ENCODE measurements around the gene ELMOD1.
"Not testable (repeated sequence)": the region's sequence is repeated elsewhere in the genome, so short reads cannot be mapped to it uniquely, and the experiment has no call there.

Gene ELMOD1

DNA sequence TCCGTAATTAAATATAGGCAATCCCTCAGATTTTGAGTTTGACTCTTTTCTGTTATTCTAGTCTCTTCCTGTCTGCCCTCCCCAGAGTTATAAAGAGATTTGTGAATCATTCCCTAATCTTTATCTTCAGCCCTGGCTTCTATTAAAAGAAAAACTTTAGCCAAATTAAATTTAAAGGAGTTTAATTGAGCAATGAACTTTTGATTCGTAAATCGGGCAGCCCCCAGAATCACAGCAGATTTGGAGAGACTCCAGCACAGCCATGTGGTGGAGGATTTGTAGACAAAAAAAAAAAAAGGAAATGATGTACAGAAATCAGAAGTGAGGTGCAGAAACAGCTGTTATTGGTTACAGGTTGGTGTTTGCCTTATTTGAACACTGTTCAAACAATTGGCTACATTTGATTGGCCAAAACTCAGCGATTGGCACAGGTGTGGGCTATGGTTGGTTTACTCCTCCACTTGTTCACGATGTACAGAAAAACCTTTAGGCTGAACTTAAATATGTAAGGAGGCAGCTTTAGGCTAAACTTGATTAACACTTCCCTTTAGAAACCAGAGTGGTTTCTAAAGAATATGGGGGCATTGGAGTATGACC is 23.1 kb upstream of the ELMOD1 start:
- TF ChIP-seq, protein P1, sequence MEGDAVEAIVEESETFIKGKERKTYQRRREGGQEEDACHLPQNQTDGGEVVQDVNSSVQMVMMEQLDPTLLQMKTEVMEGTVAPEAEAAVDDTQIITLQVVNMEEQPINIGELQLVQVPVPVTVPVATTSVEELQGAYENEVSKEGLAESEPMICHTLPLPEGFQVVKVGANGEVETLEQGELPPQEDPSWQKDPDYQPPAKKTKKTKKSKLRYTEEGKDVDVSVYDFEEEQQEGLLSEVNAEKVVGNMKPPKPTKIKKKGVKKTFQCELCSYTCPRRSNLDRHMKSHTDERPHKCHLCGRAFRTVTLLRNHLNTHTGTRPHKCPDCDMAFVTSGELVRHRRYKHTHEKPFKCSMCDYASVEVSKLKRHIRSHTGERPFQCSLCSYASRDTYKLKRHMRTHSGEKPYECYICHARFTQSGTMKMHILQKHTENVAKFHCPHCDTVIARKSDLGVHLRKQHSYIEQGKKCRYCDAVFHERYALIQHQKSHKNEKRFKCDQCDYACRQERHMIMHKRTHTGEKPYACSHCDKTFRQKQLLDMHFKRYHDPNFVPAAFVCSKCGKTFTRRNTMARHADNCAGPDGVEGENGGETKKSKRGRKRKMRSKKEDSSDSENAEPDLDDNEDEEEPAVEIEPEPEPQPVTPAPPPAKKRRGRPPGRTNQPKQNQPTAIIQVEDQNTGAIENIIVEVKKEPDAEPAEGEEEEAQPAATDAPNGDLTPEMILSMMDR (IDR thresholded peaks at IDR 0.05; ENCODE audit: insufficient read depth, low read depth, low read length, missing control alignments), result no peak
- no peak overlapping the region for H3K4me3 ChIP-seq (ENCODE audit: low read depth, low read length)
- DNase-seq (ENCODE audit: low read depth), result peak; percentile 50

DNA sequence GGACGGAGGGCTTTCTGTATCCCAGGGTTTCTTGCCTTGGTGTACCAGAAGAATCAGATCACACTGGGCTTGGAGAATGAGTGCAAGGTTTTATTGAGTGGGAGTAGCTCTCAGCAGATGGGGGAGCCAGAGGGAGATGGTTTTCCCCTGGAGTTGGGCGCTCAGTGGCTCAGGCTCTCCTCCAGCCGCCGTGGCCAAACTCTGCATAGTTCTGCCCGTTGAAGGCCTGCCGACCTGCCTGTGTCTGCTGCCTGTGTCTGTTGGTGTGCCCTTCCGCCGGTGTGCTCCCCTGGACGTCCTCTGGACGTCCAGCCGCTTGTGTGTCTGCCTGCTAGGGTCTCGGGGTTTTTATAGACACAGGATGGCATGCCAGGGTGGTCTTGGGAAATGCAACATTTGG is 20.9 kb upstream of the ELMOD1 start:
- H3K4me3 ChIP-seq (ENCODE audit: low read depth, low read length), result no peak overlapping the region
- TF ChIP-seq, protein P1 (IDR thresholded peaks at IDR 0.05; ENCODE audit: insufficient read depth, low read depth, low read length, missing control alignments), result no peak
- no peak for DNase-seq (ENCODE audit: low read depth)

DNA sequence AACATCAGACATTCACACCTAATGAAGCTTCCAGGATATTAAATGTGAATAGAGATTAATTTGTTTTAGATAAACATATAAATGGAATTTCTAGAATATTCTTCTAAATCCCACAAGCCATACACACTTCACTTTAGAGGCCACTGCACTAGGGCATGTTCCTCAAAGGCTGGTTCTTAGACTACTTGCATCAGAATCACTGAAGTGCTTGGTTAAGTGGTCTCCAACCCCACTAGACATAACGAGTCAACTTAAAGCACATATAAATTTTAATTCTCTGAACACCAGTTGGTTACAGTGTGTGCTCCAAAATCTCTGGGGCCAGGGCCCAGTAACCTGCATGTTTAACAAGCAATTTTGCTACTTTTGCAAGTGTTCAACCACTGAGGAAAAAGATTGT is 17.5 kb upstream of the ELMOD1 start:
- DNase-seq (ENCODE audit: low read depth), result no peak
- no peak overlapping the region for H3K4me3 ChIP-seq (ENCODE audit: low read depth, low read length)
- TF ChIP-seq, protein P1 (IDR thresholded peaks at IDR 0.05; ENCODE audit: insufficient read depth, low read depth, low read length, missing control alignments), result no peak

DNA sequence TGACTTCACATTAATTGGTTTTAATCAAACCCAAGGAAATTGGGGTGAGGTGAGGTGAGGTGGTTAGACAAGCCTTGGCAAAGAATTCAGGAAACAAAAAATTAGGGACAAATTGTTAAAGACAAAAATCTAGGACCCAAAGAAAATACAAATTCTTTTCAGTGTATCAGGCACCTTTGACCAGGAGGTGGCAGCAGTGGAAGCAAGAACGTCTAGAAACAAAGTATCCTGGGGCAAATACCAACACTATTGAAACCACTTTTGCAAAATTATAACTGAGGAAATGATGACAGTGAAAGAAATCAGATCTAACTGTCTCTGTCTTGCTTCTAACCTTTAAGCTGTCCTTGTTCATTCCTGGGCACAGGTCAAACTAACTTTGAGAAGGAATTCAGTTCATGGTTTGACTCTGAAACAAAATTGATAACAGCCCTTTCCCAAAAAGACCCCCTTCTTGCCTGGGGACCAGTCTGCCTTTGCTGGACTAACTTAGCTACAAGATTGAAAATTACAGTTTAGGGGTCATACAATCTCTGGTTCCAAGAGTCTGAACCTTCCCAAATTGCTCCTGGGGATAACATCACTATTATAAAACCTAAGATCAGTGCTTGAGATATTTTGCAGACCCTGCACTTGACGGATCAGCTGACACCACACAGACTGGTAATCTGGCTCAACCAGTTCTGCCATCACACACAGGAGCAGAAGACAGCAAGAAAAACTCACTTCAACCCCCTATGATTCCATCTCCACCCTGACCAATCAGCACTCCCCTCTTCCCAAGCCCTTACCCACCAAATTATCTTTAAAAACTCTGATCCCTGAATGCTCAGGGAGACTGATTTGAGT is 14.2 kb upstream of the ELMOD1 start:
- peak; percentile 52 for DNase-seq (ENCODE audit: low read depth)
- TF ChIP-seq, protein P1 (IDR thresholded peaks at IDR 0.05; ENCODE audit: insufficient read depth, low read depth, low read length, missing control alignments), result peak; percentile 73
- not testable (repeated sequence) for H3K4me3 ChIP-seq (ENCODE audit: low read depth, low read length)

DNA sequence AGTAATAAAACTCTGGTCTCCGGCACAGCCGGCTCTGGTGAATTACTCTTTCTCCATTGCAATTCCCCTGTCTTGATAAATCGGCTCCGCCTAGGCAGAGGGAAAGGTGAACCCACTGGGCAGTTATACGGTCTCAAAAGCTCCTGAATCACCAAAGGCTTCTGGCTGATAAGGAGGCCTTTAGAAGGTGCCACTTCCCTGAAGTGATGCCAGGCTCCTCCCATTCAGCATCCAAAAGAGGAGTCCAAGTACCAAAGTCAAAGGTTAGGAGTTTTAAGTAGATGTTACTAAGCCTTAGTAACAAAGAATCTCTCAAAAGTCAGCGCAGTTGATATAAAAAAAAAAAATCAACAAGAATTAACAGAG is 13.6 kb upstream of the ELMOD1 start:
- no peak overlapping the region for H3K4me3 ChIP-seq (ENCODE audit: low read depth, low read length)

DNA sequence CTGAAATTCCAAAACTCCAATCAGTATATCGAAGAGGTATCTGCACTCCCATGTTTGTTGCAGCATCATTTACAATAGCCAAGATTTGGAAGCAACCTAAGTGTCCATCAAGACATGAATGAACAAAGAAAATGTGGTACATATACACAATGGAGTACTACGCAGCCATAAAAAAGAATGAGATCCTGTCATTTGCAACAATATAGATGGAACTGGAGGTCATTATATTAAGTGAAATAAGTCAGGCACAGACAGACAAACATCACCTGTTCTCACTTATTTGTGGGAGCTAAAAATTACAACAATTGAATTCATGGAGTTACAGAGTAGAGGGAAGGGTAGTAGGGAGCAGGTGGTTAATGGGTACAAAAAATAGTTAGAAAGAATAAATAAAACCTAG is 11.8 kb upstream of the ELMOD1 start:
- not testable (repeated sequence) for H3K4me3 ChIP-seq (ENCODE audit: low read depth, low read length); DNase-seq (ENCODE audit: low read depth)

More for the DNA sequence above, 13.6 kb upstream of the ELMOD1 start:
- DNase-seq (ENCODE audit: low read depth), result no peak
- TF ChIP-seq, protein P1 (IDR thresholded peaks at IDR 0.05; ENCODE audit: insufficient read depth, low read depth, low read length, missing control alignments), result no peak

DNA sequence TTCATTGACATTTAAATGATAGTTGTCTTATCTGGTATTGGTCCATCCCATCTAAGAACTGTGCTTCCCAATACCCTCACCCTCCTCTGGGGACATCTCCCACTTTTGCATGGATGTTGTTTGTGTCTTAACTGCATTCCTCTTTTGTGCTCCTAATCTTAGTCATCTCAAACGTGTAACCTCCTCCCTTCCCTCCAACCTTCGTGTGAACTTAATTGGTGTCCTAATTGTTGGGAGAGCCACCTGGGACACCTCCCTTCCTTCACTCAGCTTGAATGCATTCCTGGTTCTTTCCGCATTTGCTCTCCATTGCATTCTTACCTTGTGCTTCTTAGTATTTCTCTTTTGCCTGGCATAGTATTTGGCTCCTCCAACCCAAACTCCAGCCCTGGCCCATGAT is 9.8 kb upstream of the ELMOD1 start:
- DNase-seq (ENCODE audit: low read depth), result no peak
- TF ChIP-seq, protein P1 (IDR thresholded peaks at IDR 0.05; ENCODE audit: insufficient read depth, low read depth, low read length, missing control alignments), result no peak
- no peak overlapping the region for H3K4me3 ChIP-seq (ENCODE audit: low read depth, low read length)

Data from GM12865 (cell line).